ENCODE measurements around the gene TMEM209.

GRCh38 chr7:130141161-130141883 lies 63.9 kb downstream of the TMEM209 start:
- TF ChIP-seq CTCF (tag by site-specific recombination; IDR thresholded peaks at IDR 0.05) (no peak), ZBTB7A (tag by site-specific recombination; IDR thresholded peaks at IDR 0.05; ENCODE audit: low read depth) (no peak), KLF10 (tag by site-specific recombination; IDR thresholded peaks at IDR 0.05) (no peak), REPIN1 (tag by site-specific recombination; IDR thresholded peaks at IDR 0.05; ENCODE audit: low read depth) (no peak)
